CD4-positive, alpha-beta T cell treated with Interleukin-12 subunit alpha and Interleukin-12 subunit beta, for 1 hour (primary cell): ENCODE results near the gene TMEM14C.

Experiments used
- DNase-seq: peaks from one replicate; pipeline ENCODE4 v3.0.0-alpha.2; 2020

Gene TMEM14C

DNA sequence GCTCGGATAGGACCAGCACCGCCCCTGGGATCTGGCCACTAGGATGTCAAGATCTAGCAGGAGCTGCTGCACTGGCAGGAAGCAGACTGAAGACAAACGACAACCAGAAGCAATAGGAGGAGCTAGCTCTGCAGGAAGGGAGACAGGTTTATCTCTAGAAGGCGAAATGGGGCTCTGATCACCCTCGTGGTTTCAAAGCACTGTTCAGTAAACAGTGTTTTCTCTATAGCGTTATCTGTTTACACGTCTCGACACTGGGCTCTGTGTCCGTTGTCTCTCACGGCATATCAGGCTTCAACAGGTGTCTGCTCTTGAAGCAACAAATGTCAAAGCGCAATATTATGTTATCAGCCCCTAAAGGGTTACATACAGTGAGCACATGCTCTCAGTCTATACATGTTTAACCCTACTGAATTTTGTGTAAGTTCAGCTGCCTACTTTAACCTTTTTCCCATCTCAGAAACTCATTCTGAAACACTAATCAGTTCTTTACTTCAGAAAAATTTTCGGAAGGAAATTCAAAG lies 48.6 kb downstream of the TMEM14C start:
- DNase-seq: no peak

DNA sequence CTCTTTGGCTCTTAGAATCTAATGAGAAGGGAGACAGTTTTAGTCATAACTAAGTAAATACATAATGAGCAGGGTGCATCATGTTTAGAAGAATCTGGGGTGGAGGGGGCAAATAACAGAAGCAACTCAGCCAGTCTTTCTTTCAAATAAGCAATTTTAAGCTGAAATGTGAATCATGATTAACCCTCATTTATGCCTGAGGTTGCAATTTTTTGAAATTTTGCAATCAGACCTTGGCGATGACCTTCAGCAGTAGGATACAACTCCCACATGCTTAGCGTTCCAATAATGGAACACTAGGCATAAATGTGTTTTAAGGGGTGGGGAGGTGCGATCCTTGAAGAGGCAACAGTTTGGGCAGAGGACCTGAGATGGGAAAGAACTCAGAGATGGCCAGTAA lies 55.4 kb downstream of the TMEM14C start:
- DNase-seq: no peak

- DNase-seq: no peak
These were observed 56.2 kb downstream of the TMEM14C start for GRCh38 chr6:10779076-10779475.
